ENCODE results near the gene PLA1A.

GRCh38 chr3:119639494-119640350 lies 42.0 kb downstream of the PLA1A start:
- TF ChIP-seq POLR2AphosphoS5 (IDR thresholded peaks at IDR 0.05; ENCODE audit: low read depth, low read length) (no peak), POLR2A (IDR thresholded peaks at IDR 0.05; ENCODE audit: low read depth, low read length) (no peak)

All from GM12892 (cell line).